HG02678 (cell line): ENCODE data around the gene CTPS2.
"Not testable (repeated sequence)": the region's sequence is repeated elsewhere in the genome, so short reads cannot be mapped to it uniquely, and the experiment has no call there.

Experiments used
- ATAC-seq: cut with Tn5 transposase; IDR thresholded peaks from one replicate; pipeline ENCODE4 v1.9.1; 2021; ENCODE audit warnings: mild to moderate bottlenecking, moderate library complexity; ENCODE audit not compliant: unreplicated experiment

The CTPS2 gene

GRCh38 chrX:16610121-16610621, 102.3 kb downstream of the CTPS2 start:
- no peak for ATAC-seq

GRCh38 chrX:16606142-16606720, 106.2 kb downstream of the CTPS2 start:
- ATAC-seq = no peak

- no peak for ATAC-seq
These were observed 108.1 kb downstream of the CTPS2 start for GRCh38 chrX:16604337-16604736.

GRCh38 chrX:16603822-16604221, 108.6 kb downstream of the CTPS2 start:
- no peak for ATAC-seq

GRCh38 chrX:16603235-16603634, 109.2 kb downstream of the CTPS2 start:
- not testable (repeated sequence) for ATAC-seq

- ATAC-seq = no peak
These were observed 110.6 kb downstream of the CTPS2 start for GRCh38 chrX:16601885-16602284.

GRCh38 chrX:16594490-16594889, 118.0 kb downstream of the CTPS2 start:
- ATAC-seq = no peak

- ATAC-seq = no peak
These were observed 118.7 kb downstream of the CTPS2 start for GRCh38 chrX:16593801-16594200.

GRCh38 chrX:16592194-16592770, 120.2 kb downstream of the CTPS2 start:
- no peak for ATAC-seq

- no peak for ATAC-seq
These were observed 122.6 kb downstream of the CTPS2 start for GRCh38 chrX:16589826-16590225.

GRCh38 chrX:16589211-16589610, 123.3 kb downstream of the CTPS2 start:
- no peak for ATAC-seq

GRCh38 chrX:16588266-16588665, 124.2 kb downstream of the CTPS2 start:
- ATAC-seq = no peak

GRCh38 chrX:16587836-16588235, 124.6 kb downstream of the CTPS2 start:
- ATAC-seq = no peak

- ATAC-seq = no peak
These were observed 125.9 kb downstream of the CTPS2 start for GRCh38 chrX:16586377-16587112.

GRCh38 chrX:16585486-16586376, 126.7 kb downstream of the CTPS2 start:
- ATAC-seq = no peak

GRCh38 chrX:16580004-16580797, 132.3 kb downstream of the CTPS2 start:
- not testable (repeated sequence) for ATAC-seq

GRCh38 chrX:16579517-16579916, 133.0 kb downstream of the CTPS2 start:
- no peak for ATAC-seq

GRCh38 chrX:16578218-16578617, 134.3 kb downstream of the CTPS2 start:
- no peak for ATAC-seq

GRCh38 chrX:16577483-16578029, 134.9 kb downstream of the CTPS2 start:
- no peak for ATAC-seq

GRCh38 chrX:16575388-16575787, 137.1 kb downstream of the CTPS2 start:
- not testable (repeated sequence) for ATAC-seq
